Suprapubic skin (tissue), 4 donors: ENCODE data around the gene SEC61G. TPM values are rescaled to one million over a fixed set of nuclear protein-coding genes. Genes with fewer than 3 reads are reported as not detected.

Source experiments
- DNase-seq, 2 donors: peaks; one replicate each; pipeline ENCODE4 v3.0.0-alpha.2; 2019; ENCODE audit warnings: low spot score in 2 of 2
- H3K27ac ChIP-seq: fragments of 200-600 bp; sonication (generic); one replicate; pipeline ENCODE4 v1.5.1; 2019
- H3K27me3 ChIP-seq: fragments of 200-600 bp; sonication (generic); one replicate; pipeline ENCODE4 v1.5.1; 2019
- H3K36me3 ChIP-seq: fragments of 200-600 bp; sonication (generic); one replicate; pipeline ENCODE4 v1.5.1; 2019
- H3K4me1 ChIP-seq: fragments of 200-600 bp; sonication (generic); one replicate; pipeline ENCODE4 v1.5.1; 2019
- H3K4me3 ChIP-seq: fragments of 200-600 bp; sonication (generic); one replicate; pipeline ENCODE4 v1.5.1; 2019; ENCODE audit warnings: mild to moderate bottlenecking
- H3K9me3 ChIP-seq: fragments of 200-600 bp; sonication (generic); one replicate; pipeline ENCODE4 v1.5.1; 2019
- EP300 ChIP-seq: sonication (generic); formaldehyde crosslinking; IDR thresholded peaks from one replicate; pipeline ENCODE4 v1.6.1; 2017; ENCODE audit warnings: antibody characterized with exemption
- POLR2A ChIP-seq, 2 donors: fragments of 450-650 bp; IDR thresholded peaks; one replicate each; pipeline ENCODE4 v1.6.1; 2017; ENCODE audit warnings: antibody characterized with exemption in 2 of 2, mild to moderate bottlenecking in 2 of 2, moderate library complexity in 2 of 2
- POLR2AphosphoS5 ChIP-seq, 3 donors: sonication (generic); formaldehyde crosslinking; IDR thresholded peaks; one replicate each; pipeline ENCODE4 v1.6.1; 2017; ENCODE audit warnings: antibody characterized with exemption in 3 of 3
- WGBS: methylation state at CpG from one replicate; pipeline ENCODE4 v1.1.5; 2018; 5-methylcytosine and 5-hydroxymethylcytosine counted together
- total RNA-seq, 4 donors: library from RNA; depleted of rRNA; stranded (reverse); fragments of >200 nt; gene quantifications; one replicate each; pipeline ENCODE4 v1.1.0, GENCODE V29; 2016
- TF ChIP-seq, protein P1 (sequence below), 2 donors: fragments of 200-600 bp in 1 of 2; fragments of 450-650 bp in 1 of 2; sonication (generic) in 1 of 2; IDR thresholded peaks; one replicate each; pipeline ENCODE4 v1.5.1; 2016 to 2019; ENCODE audit warnings: antibody characterized with exemption in 2 of 2, mild to moderate bottlenecking in 1 of 2, moderate library complexity in 1 of 2

SEC61G gene
- total RNA-seq, 4 donors from 2014 or later, result 53.3 to 117 (median 92.8) TPM

DNA sequence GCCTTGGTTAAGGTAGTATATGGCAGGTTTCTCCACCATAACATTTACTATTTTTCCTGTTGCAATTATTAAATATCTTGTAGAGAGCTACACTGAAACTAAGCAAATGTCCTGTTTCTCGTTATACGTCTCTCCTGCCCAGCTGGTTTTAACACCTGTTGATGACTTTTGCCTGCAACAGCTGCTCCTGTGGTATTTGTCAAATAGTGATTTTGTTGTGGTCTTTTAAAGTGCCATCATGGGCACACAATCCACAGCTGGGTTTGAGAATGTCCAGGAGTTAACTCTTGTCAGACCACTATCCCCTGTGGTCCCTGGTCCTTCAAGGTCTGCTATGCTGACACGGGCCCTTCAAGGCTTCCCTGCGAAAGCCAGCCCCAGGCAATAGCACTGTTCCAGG lies 24.9 kb upstream of the SEC61G start:
- TF ChIP-seq EP300 (no peak), POLR2A (IDR thresholded peaks at IDR 0.05) (no peak), POLR2AphosphoS5 (IDR thresholded peaks at IDR 0.05) (no peak)
- TF ChIP-seq, protein P1, sequence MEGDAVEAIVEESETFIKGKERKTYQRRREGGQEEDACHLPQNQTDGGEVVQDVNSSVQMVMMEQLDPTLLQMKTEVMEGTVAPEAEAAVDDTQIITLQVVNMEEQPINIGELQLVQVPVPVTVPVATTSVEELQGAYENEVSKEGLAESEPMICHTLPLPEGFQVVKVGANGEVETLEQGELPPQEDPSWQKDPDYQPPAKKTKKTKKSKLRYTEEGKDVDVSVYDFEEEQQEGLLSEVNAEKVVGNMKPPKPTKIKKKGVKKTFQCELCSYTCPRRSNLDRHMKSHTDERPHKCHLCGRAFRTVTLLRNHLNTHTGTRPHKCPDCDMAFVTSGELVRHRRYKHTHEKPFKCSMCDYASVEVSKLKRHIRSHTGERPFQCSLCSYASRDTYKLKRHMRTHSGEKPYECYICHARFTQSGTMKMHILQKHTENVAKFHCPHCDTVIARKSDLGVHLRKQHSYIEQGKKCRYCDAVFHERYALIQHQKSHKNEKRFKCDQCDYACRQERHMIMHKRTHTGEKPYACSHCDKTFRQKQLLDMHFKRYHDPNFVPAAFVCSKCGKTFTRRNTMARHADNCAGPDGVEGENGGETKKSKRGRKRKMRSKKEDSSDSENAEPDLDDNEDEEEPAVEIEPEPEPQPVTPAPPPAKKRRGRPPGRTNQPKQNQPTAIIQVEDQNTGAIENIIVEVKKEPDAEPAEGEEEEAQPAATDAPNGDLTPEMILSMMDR (IDR thresholded peaks at IDR 0.05), result no peak
- DNase-seq, result no peak
- H3K36me3 ChIP-seq, result no peaks in the 10 kb centered on the region
- WGBS, result 99% methylated on average over 4 of the region's 4 CpGs
- H3K27ac ChIP-seq, result no peak overlapping the region
- peaks cover 3% of the 10 kb centered on the region for H3K4me1 ChIP-seq
- no peak overlapping the region for H3K4me3 ChIP-seq
- no peaks in the 10 kb centered on the region for H3K9me3 ChIP-seq
- H3K27me3 ChIP-seq, result no peaks in the 10 kb centered on the region

DNA sequence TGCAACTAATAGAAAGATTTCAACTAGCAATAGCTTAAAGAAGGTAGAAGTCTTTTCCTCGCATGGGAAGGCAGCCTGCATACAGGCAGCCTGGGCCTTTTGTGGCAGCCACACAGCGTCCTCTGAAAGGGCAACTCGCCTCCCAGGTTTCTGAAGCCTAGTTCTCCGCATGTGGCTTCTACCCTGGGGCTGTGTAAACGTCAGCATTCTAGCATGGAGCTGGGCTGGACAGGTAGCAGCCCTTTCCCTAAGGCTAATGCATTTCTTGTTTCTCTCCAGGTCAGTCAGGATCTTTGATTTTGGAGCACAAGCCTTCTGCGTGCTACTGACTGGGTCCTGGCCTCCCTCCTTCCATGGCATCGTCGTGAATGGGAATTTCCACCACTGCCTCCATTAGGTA lies 23.8 kb upstream of the SEC61G start:
- H3K27me3 ChIP-seq, result no peaks in the 10 kb centered on the region
- TF ChIP-seq EP300, result no peak
- H3K36me3 ChIP-seq, result no peaks in the 10 kb centered on the region
- no peak overlapping the region for H3K4me3 ChIP-seq
- DNase-seq, result no peak
- H3K9me3 ChIP-seq, result no peaks in the 10 kb centered on the region
- H3K4me1 ChIP-seq, result no peaks in the 10 kb centered on the region
- 90% methylated on average over 8 of the region's 8 CpGs for WGBS
- H3K27ac ChIP-seq, result no peak overlapping the region

DNA sequence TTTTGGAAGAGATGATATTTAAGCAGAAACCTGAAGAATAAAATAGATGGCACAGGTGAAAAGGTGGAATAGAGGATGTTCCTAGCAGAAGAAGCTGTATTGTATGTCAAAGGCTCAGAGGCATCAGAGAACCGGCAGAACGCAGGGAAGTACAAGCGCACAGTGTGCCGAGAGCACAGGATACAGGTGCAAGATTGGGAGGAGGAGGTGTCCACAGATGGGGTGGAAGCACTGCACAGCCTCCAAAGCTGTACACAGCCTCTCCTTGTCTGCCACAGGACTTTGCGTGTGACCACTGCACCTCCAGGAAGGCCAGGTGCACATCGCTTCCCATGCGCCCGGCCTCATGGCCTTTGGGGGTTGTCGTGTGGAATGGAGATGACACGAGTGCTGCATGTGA lies 23.3 kb upstream of the SEC61G start:
- no peaks in the 10 kb centered on the region for H3K4me1 ChIP-seq
- TF ChIP-seq, protein P1 (IDR thresholded peaks at IDR 0.05), result no peak
- no peak for TF ChIP-seq POLR2A (IDR thresholded peaks at IDR 0.05)
- no peak for TF ChIP-seq EP300
- no peak for TF ChIP-seq POLR2AphosphoS5 (IDR thresholded peaks at IDR 0.05)
- no peaks in the 10 kb centered on the region for H3K9me3 ChIP-seq
- no peak for DNase-seq
- H3K27ac ChIP-seq, result no peak overlapping the region
- WGBS, result 94% methylated on average over 10 of the region's 10 CpGs
- H3K27me3 ChIP-seq, result no peaks in the 10 kb centered on the region
- no peak overlapping the region for H3K4me3 ChIP-seq
- no peaks in the 10 kb centered on the region for H3K36me3 ChIP-seq

DNA sequence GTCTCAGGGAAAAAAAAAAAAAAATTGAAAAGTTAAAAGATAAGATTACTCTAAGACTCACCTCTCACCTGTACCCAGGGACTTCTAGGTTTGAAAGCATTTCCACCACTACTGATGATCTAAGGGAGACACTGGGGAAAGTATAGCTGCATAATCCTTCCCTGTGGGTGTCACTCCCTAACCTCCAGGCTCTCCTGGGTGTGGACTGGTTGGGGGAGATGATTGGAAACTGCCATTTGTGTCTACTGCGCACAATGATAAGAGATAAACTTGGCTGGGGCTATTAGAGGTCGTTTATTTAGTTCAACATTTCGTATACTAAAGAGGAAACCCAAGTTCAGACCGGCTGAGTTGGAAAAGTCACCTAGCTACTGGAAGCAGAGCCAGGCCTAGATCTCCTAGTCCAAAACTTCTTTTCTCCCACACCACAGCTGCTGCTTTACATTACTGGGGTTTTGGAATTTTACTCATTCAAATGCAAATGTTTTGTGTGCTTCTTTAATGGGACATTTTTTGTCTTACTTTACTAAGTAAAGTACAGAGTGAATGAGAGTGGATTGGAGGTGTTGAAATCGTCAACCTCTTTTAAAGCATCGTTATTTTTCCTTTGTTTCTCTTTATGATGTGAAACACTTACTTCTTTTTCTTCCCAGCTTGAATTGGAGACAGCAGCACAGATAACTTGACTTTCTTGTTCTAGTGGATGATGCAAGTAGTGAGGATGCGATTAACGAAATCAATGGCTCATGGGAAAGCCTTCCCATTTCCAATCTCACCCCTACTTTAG lies 22.3 kb upstream of the SEC61G start:
- H3K27me3 ChIP-seq, result no peaks in the 10 kb centered on the region
- no peak overlapping the region for H3K4me3 ChIP-seq
- H3K4me1 ChIP-seq, result no peaks in the 10 kb centered on the region
- TF ChIP-seq, protein P1 (IDR thresholded peaks at IDR 0.05), result no peak
- TF ChIP-seq EP300 (no peak), POLR2A (IDR thresholded peaks at IDR 0.05) (no peak), POLR2AphosphoS5 (IDR thresholded peaks at IDR 0.05) (no peak)
- no peaks in the 10 kb centered on the region for H3K36me3 ChIP-seq
- WGBS, result 54% methylated on average over 8 of the region's 8 CpGs
- DNase-seq, result no peak
- no peaks in the 10 kb centered on the region for H3K9me3 ChIP-seq
- no peak overlapping the region for H3K27ac ChIP-seq

DNA sequence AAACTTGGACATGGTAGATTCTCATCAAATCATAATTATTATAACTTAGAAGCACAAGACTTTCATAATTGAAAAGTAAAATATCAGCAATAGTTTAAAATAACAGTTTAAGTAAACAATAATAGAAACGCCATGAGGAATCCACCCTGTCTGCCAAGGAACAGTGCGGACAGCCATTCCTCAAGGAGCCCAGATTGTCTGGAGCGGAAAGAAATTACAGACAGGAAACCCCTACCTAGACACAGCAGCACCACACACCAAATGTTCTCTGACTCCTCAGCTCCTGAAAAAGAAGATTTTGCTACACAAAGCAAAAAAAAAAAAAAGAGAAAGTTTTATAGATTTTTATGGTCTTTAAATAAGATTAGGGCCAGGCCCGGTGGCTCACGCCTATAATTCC lies 21.5 kb upstream of the SEC61G start:
- TF ChIP-seq, protein P1 (IDR thresholded peaks at IDR 0.05), result no peak
- TF ChIP-seq POLR2AphosphoS5 (IDR thresholded peaks at IDR 0.05), result no peak
- no peak for TF ChIP-seq POLR2A (IDR thresholded peaks at IDR 0.05)
- TF ChIP-seq EP300, result no peak
- no peaks in the 10 kb centered on the region for H3K9me3 ChIP-seq
- no peaks in the 10 kb centered on the region for H3K27me3 ChIP-seq
- no peaks in the 10 kb centered on the region for H3K4me1 ChIP-seq
- no peaks in the 10 kb centered on the region for H3K36me3 ChIP-seq
- WGBS, result 93% methylated on average over 5 of the region's 5 CpGs
- DNase-seq, result no peak
- H3K27ac ChIP-seq, result no peak overlapping the region
- H3K4me3 ChIP-seq, result no peak overlapping the region
